HepG2 (cell line): ENCODE results near the gene VILL. TPM values are rescaled to one million over a fixed set of nuclear protein-coding genes. Genes with fewer than 3 reads are reported as not detected.
A peak's percentile ranks its signal among the peaks of the same experiment; 100 is the strongest.

Source experiments
- ATAC-seq: fragments of 200-7000 bp; cut with Tn5 transposase; 3 replicates; pipeline ENCODE4 v1.9.1; 2020; ENCODE audit warnings: mild to moderate bottlenecking, moderate library complexity
- BruUV-seq: library from RNA; stranded (reverse); fragments of 400-500 nt; replicated peaks from 2 replicates; lab custom pipeline; 2021; lab: Mats Ljungman, UMichigan
- CTCF ChIA-PET: fragments of 300-600 bp; formaldehyde crosslinking; extraction: SDS; loops from one replicate; lab custom pipeline; 2021; ENCODE audit warnings: low total read pairs, inconsistent platforms, low intra/inter-chr PET ratio; lab: Yijun Ruan, JAX
- POLR2A ChIA-PET: fragments of 350-600 bp; sonication (Branson Sonifier 250); formaldehyde crosslinking; loops from one replicate; lab custom pipeline; 2020; ENCODE audit warnings: antibody characterized with exemption, inconsistent platforms; lab: Yijun Ruan, JAX
- DNase-seq: peaks from one replicate; pipeline ENCODE4 v3.0.0-alpha.2; 2015; ENCODE audit warnings: low spot score
- FAIRE-seq: peaks from 3 replicates; lab custom pipeline; 2011; peaks lifted over from hg19 to GRCh38; lab: Jason Lieb, UNC
- H2AFZ ChIP-seq: one replicate; pipeline ENCODE4 v1.6.1; 2011; ENCODE audit warnings: low read length, inconsistent platforms
- H3K27ac ChIP-seq: fragments of 300-600 bp; 3 replicates; pipeline ENCODE4 v1.8.0; 2011; ENCODE audit warnings: mixed run types, mild to moderate bottlenecking, mixed read lengths, low read length, inconsistent platforms; ENCODE audit not compliant: insufficient read depth; ENCODE audit errors: extremely low read length
- H3K27me3 ChIP-seq, 2 experiments: fragments of 200-600 bp in 1 of 2; 2 replicates in 1 of 2; 3 replicates in 1 of 2; pipeline versions ENCODE4 v1.6.0 to v1.8.0; 2011; ENCODE audit warnings: low read length in 2 of 2, mild to moderate bottlenecking in 2 of 2, moderate library complexity in 2 of 2, inconsistent platforms in 1 of 2; ENCODE audit not compliant: insufficient read depth in 2 of 2, control insufficient read depth in 1 of 2
- H3K36me3 ChIP-seq, 2 experiments: fragments of 200-600 bp in 1 of 2; replicated peaks in 1 of 2; 2 replicates in 1 of 2; 3 replicates in 1 of 2; pipeline versions ENCODE4 v1.5.1 to v1.8.0; 2011; ENCODE audit warnings: low read length in 2 of 2, inconsistent platforms in 1 of 2; ENCODE audit not compliant: insufficient read depth in 2 of 2, control insufficient read depth in 1 of 2
- H3K4me1 ChIP-seq: 2 replicates; pipeline ENCODE4 v1.5.1; 2012; ENCODE audit warnings: low read length, inconsistent platforms; ENCODE audit not compliant: insufficient read depth
- H3K4me2 ChIP-seq: 2 replicates; pipeline ENCODE4 v1.6.0; 2011; ENCODE audit warnings: low read depth, low read length, inconsistent platforms
- H3K4me3 ChIP-seq, 3 experiments: fragments of 200-600 bp in 1 of 3; sonication (generic), shearing (Covaris generic) in 1 of 3; replicated peaks in 1 of 3; 2 replicates each; pipeline ENCODE4 v1.5.1; 2011 to 2016; ENCODE audit warnings: low read length in 3 of 3, inconsistent platforms in 2 of 3, low read depth in 2 of 3, mild to moderate bottlenecking in 2 of 3, control low read depth in 1 of 3, mixed read lengths in 1 of 3; ENCODE audit not compliant: insufficient read depth in 1 of 3
- H3K79me2 ChIP-seq: one replicate; pipeline ENCODE4 v1.6.1; 2011; ENCODE audit warnings: low read length, inconsistent platforms; ENCODE audit not compliant: insufficient read depth
- H3K9ac ChIP-seq: 2 replicates; pipeline ENCODE4 v1.6.0; 2011; ENCODE audit warnings: mild to moderate bottlenecking, low read depth, low read length, inconsistent platforms; ENCODE audit not compliant: insufficient read depth
- H3K9me3 ChIP-seq: 2 replicates; pipeline ENCODE4 v1.5.1; 2012; ENCODE audit warnings: mild to moderate bottlenecking, low read length
- H4K20me1 ChIP-seq: 2 replicates; pipeline ENCODE4 v1.6.0; 2011; ENCODE audit warnings: inconsistent platforms, mild to moderate bottlenecking, low read length, moderate library complexity; ENCODE audit not compliant: insufficient read depth
- ZNF652 ChIP-seq: IDR thresholded peaks from 2 replicates; pipeline ENCODE4 v1.6.1; 2016; ENCODE audit warnings: low read depth, borderline replicate concordance
- WGBS: methylation state at CpG from one replicate; pipeline ENCODE4 v1.1.6; 2017; ENCODE audit warnings: low lambda C conversion rate; 5-methylcytosine and 5-hydroxymethylcytosine counted together
- in situ Hi-C: cut with HindIII; loops from 2 replicates; pipeline ENCODE4 v1.10.0; 2017; ENCODE audit warnings: low pct_unique_long_range_greater_than_20kb; ENCODE audit not compliant: extremely low pct_ligation_motif_present
- intact Hi-C: fragments of 100-400 bp; cut with micrococcal nuclease; formaldehyde crosslinking; loops from one replicate; pipeline ENCODE4 v1.10.0; 2022; ENCODE audit not compliant: unreplicated experiment
- polyA plus RNA-seq, 8 experiments: library from polyadenylated mRNA; depleted of rRNA in 3 of 8; stranded (reverse) in 7 of 8; unstranded in 1 of 8; fragments of >200 nt; fragmentation: Illumina TruSeq in 4 of 8; extraction: Trizol in 4 of 8; gene quantifications; 2 replicates each; pipeline versions ENCODE4 v1.2.1 to v1.2.3, GENCODE V29; 2011 to 2016; ENCODE audit warnings: low read depth in 4 of 8, missing spikeins in 1 of 8, mixed read lengths in 1 of 8; ENCODE audit not compliant: insufficient read depth in 1 of 8
- total RNA-seq, 5 experiments: library from RNA; depleted of rRNA; stranded (reverse); fragments of >200 nt; fragmentation: Illumina TruSeq; extraction: Trizol; gene quantifications; 2 replicates each; pipeline ENCODE4 v1.2.3, GENCODE V29; 2016; ENCODE audit warnings: low read depth in 1 of 5
- TF ChIP-seq, protein P1 (sequence below): sonication (generic); formaldehyde crosslinking; IDR thresholded peaks from 2 replicates; pipeline ENCODE4 v1.4.0; 2020; ENCODE audit warnings: missing genetic modification reagents
- TF ChIP-seq, protein P2 (sequence below): sonication (generic); formaldehyde crosslinking; IDR thresholded peaks from 2 replicates; pipeline ENCODE4 v1.4.0; 2020; ENCODE audit warnings: missing genetic modification reagents

Gene VILL
- total and polyA plus RNA-seq, 2 of the 13 experiments (the other 11 are each of a cell fraction or from before 2014, with no cell fraction given), result 3.2 to 5.3 TPM

- in situ Hi-C loops, result no loop called here
- no peak overlapping the region for H2AFZ ChIP-seq
- BruUV-seq, result no TSS peak
- peaks cover 63% of the 10 kb centered on the region for H3K4me1 ChIP-seq
- WGBS, result 85% methylated on average over 3 of the region's 3 CpGs
- no peaks in the 10 kb centered on the region for H4K20me1 ChIP-seq
- peaks cover 7 to 31% of the 10 kb centered on the region in 2 experiments for H3K36me3 ChIP-seq
- intact Hi-C loops, result loop anchor here (1.0 to 2.0 kb wide), 2 partner anchors 29 to 57 kb away; no protein-coding TSS in a partner anchor
- H3K27ac ChIP-seq, result peak overlapping the region; percentile 58
- H3K4me3 ChIP-seq, result no peak overlapping the region
- no peak for DNase-seq
- TF ChIP-seq, protein P1, sequence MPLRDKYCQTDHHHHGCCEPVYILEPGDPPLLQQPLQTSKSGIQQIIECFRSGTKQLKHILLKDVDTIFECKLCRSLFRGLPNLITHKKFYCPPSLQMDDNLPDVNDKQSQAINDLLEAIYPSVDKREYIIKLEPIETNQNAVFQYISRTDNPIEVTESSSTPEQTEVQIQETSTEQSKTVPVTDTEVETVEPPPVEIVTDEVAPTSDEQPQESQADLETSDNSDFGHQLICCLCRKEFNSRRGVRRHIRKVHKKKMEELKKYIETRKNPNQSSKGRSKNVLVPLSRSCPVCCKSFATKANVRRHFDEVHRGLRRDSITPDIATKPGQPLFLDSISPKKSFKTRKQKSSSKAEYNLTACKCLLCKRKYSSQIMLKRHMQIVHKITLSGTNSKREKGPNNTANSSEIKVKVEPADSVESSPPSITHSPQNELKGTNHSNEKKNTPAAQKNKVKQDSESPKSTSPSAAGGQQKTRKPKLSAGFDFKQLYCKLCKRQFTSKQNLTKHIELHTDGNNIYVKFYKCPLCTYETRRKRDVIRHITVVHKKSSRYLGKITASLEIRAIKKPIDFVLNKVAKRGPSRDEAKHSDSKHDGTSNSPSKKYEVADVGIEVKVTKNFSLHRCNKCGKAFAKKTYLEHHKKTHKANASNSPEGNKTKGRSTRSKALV (CRISPR knock-in tag), result 0 out of 2 replicates have a peak, but pooled peaks have one; percentile 11
- TF ChIP-seq, protein P2, sequence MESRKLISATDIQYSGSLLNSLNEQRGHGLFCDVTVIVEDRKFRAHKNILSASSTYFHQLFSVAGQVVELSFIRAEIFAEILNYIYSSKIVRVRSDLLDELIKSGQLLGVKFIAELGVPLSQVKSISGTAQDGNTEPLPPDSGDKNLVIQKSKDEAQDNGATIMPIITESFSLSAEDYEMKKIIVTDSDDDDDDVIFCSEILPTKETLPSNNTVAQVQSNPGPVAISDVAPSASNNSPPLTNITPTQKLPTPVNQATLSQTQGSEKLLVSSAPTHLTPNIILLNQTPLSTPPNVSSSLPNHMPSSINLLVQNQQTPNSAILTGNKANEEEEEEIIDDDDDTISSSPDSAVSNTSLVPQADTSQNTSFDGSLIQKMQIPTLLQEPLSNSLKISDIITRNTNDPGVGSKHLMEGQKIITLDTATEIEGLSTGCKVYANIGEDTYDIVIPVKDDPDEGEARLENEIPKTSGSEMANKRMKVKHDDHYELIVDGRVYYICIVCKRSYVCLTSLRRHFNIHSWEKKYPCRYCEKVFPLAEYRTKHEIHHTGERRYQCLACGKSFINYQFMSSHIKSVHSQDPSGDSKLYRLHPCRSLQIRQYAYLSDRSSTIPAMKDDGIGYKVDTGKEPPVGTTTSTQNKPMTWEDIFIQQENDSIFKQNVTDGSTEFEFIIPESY, result no peak
- TF ChIP-seq ZNF652 (CRISPR knock-in tag), result peak; percentile 47; the same call in 1 of the 2 replicates
- no peaks in the 10 kb centered on the region for H3K27me3 ChIP-seq
- no peaks in the 10 kb centered on the region for H3K9me3 ChIP-seq
- FAIRE-seq, result no peak
- no peak for ATAC-seq
- peak overlapping the region; percentile 16; the same call in 1 of the 2 replicates for H3K4me2 ChIP-seq
- H3K9ac ChIP-seq, result no peak overlapping the region
- peaks cover 3% of the 10 kb centered on the region for H3K79me2 ChIP-seq
- CTCF ChIA-PET, result no interaction called here
- POLR2A ChIA-PET, result interaction anchor here (0.6 to 1.7 kb wide), 4 partner anchors 11 to 110 kb away, joined by 3 to 8 read pairs (median 4); no protein-coding TSS in a partner anchor
Measured at GRCh38 chr3:37963635-37964034, 27.0 kb upstream of the VILL start.
